IMR-90 (cell line): ENCODE measurements around the gene GOLGA8K. TPM values are rescaled to one million over a fixed set of nuclear protein-coding genes. Genes with fewer than 3 reads are reported as not detected.
"Not testable (repeated sequence)": the region's sequence is repeated elsewhere in the genome, so short reads cannot be mapped to it uniquely, and the experiment has no call there.

Experiments used
- ATAC-seq: fragments of 200-7000 bp; cut with Tn5 transposase; 2 replicates; pipeline ENCODE4 v1.9.1; 2020; ENCODE audit warnings: low read depth, mild to moderate bottlenecking, moderate library complexity
- Bru-seq: library from RNA; stranded (reverse); fragments of 400-500 nt; gene quantifications from one replicate; lab custom pipeline; 2021; lab: Mats Ljungman, UMichigan
- BruChase-seq, 2 experiments: library from RNA; stranded (reverse); fragments of 400-500 nt; gene quantifications; one replicate each; lab custom pipeline; 2021; lab: Mats Ljungman, UMichigan
- BruUV-seq: library from RNA; stranded (reverse); fragments of 400-500 nt; replicated peaks from 2 replicates; lab custom pipeline; 2021; lab: Mats Ljungman, UMichigan
- CTCF ChIA-PET: fragments of 300-600 bp; formaldehyde crosslinking; extraction: SDS; loops from one replicate; lab custom pipeline; 2021; ENCODE audit warnings: antibody characterized with exemption; lab: Yijun Ruan, JAX
- POLR2A ChIA-PET: fragments of 300-600 bp; sonication (Branson Sonifier 250); formaldehyde crosslinking; loops from one replicate; lab custom pipeline; 2022; ENCODE audit warnings: antibody characterized with exemption; ENCODE audit not compliant: unreplicated experiment; lab: Charles Lee
- DNase-seq: peaks from one replicate; pipeline ENCODE4 v3.0.0; 2013
- H2AFZ ChIP-seq: replicated peaks from 2 replicates; pipeline ENCODE3; 2013; ENCODE audit warnings: low read length, mild to moderate bottlenecking; ENCODE audit not compliant: poor library complexity
- H2AK5ac ChIP-seq: 2 replicates; pipeline ENCODE4 v1.6.1; 2013; ENCODE audit warnings: low read depth, low read length, inconsistent platforms
- H2AK9ac ChIP-seq: replicated peaks from 2 replicates; pipeline ENCODE3; 2013; ENCODE audit warnings: mild to moderate bottlenecking, low read depth, low read length, moderate library complexity; ENCODE audit not compliant: poor library complexity
- H2BK120ac ChIP-seq: 2 replicates; pipeline ENCODE4 v1.6.1; 2013; ENCODE audit warnings: low read depth, low read length, inconsistent platforms
- H2BK15ac ChIP-seq: 3 replicates; pipeline ENCODE4 v1.6.1; 2013; ENCODE audit warnings: low read depth, low read length, inconsistent platforms
- H2BK20ac ChIP-seq: 2 replicates; pipeline ENCODE4 v1.6.1; 2013; ENCODE audit warnings: low read depth, mild to moderate bottlenecking, inconsistent platforms, low read length, moderate library complexity
- H2BK5ac ChIP-seq: 2 replicates; pipeline ENCODE4 v1.6.1; 2013; ENCODE audit warnings: mild to moderate bottlenecking, low read depth, low read length, inconsistent platforms; ENCODE audit not compliant: poor library complexity, severe bottlenecking
- H3K14ac ChIP-seq: replicated peaks from 2 replicates; pipeline ENCODE4 v1.6.1; 2013; ENCODE audit warnings: low read depth, low read length, inconsistent platforms
- H3K18ac ChIP-seq: 2 replicates; pipeline ENCODE4 v1.6.1; 2013; ENCODE audit warnings: low read depth, low read length, control low read depth
- H3K23ac ChIP-seq: 2 replicates; pipeline ENCODE4 v1.6.1; 2013; ENCODE audit warnings: low read depth, low read length, inconsistent platforms
- H3K27ac ChIP-seq: 2 replicates; pipeline ENCODE4 v1.5.1; 2013; ENCODE audit warnings: mild to moderate bottlenecking, control low read depth, low read length; ENCODE audit not compliant: insufficient read depth
- H3K27me3 ChIP-seq: 2 replicates; pipeline ENCODE4 v1.6.1; 2013; ENCODE audit warnings: low read length; ENCODE audit not compliant: control insufficient read depth, insufficient read depth
- H3K36me3 ChIP-seq: 2 replicates; pipeline ENCODE4 v1.6.1; 2013; ENCODE audit warnings: low read length, mixed read lengths; ENCODE audit not compliant: control insufficient read depth, insufficient read depth
- H3K4ac ChIP-seq: 2 replicates; pipeline ENCODE4 v1.6.1; 2013; ENCODE audit warnings: low read depth, low read length, inconsistent platforms
- H3K4me1 ChIP-seq: 2 replicates; pipeline ENCODE4 v1.6.1; 2013; ENCODE audit warnings: low read length, mixed read lengths; ENCODE audit not compliant: control insufficient read depth, insufficient read depth
- H3K4me2 ChIP-seq: 2 replicates; pipeline ENCODE4 v1.6.1; 2013; ENCODE audit warnings: low read depth, mild to moderate bottlenecking, control low read depth, low read length, moderate library complexity
- H3K4me3 ChIP-seq: 2 replicates; pipeline ENCODE4 v1.5.1; 2013; ENCODE audit warnings: low read depth, mild to moderate bottlenecking, control low read depth, low read length, moderate library complexity; ENCODE audit not compliant: insufficient read depth
- H3K56ac ChIP-seq: 2 replicates; pipeline ENCODE4 v1.6.1; 2013; ENCODE audit warnings: low read length, inconsistent platforms; ENCODE audit not compliant: insufficient read depth; ENCODE audit errors: extremely low read depth
- H3K79me1 ChIP-seq, 2 experiments: 2 replicates each; pipeline ENCODE4 v1.6.1; 2013; ENCODE audit warnings: low read length in 2 of 2, inconsistent platforms in 1 of 2, low read depth in 1 of 2
- H3K9ac ChIP-seq: 2 replicates; pipeline ENCODE4 v1.6.1; 2013; ENCODE audit warnings: low read depth, low read length, control low read depth
- H3K9me1 ChIP-seq: 2 replicates; pipeline ENCODE4 v1.6.1; 2013; ENCODE audit warnings: low read length, inconsistent platforms; ENCODE audit not compliant: insufficient read depth
- H3K9me3 ChIP-seq: 2 replicates; pipeline ENCODE4 v1.6.1; 2013; ENCODE audit warnings: low read length; ENCODE audit not compliant: control insufficient read depth, insufficient read depth
- H4K20me1 ChIP-seq: 2 replicates; pipeline ENCODE4 v1.6.1; 2013; ENCODE audit warnings: low read length, inconsistent platforms; ENCODE audit not compliant: insufficient read depth
- H4K5ac ChIP-seq: 2 replicates; pipeline ENCODE4 v1.6.1; 2013; ENCODE audit warnings: mild to moderate bottlenecking, low read depth, low read length, control low read depth
- H4K8ac ChIP-seq, 2 experiments: 2 replicates each; pipeline ENCODE4 v1.6.1; 2013; ENCODE audit warnings: low read depth in 2 of 2, low read length in 2 of 2, control low read depth in 1 of 2, inconsistent platforms in 1 of 2
- H4K91ac ChIP-seq: 2 replicates; pipeline ENCODE4 v1.6.1; 2013; ENCODE audit warnings: low read depth, low read length, inconsistent platforms; ENCODE audit not compliant: insufficient read depth
- WGBS, 2 experiments: methylation state at CpG; one replicate each; pipeline versions ENCODE4 v1.1.5 to v1.1.7; 2013; ENCODE audit warnings: missing lambda C conversion rate in 2 of 2; ENCODE audit not compliant: insufficient read length in 1 of 2; ENCODE audit errors: extremely low coverage in 2 of 2; 5-methylcytosine and 5-hydroxymethylcytosine counted together
- dilution Hi-C: fragments of 300-500 bp; cut with HindIII; formaldehyde crosslinking; loops from one replicate; pipeline ENCODE4 v1.14.3; 2018; ENCODE audit warnings: low sequenced_read_pairs; ENCODE audit not compliant: unreplicated experiment
- in situ Hi-C: fragments of 300-500 bp; cut with MboI; formaldehyde crosslinking; loops from 3 replicates; pipeline ENCODE4 v1.14.3; 2019; ENCODE audit warnings: low sequenced_read_pairs, inconsistent platforms, mixed read lengths
- intact Hi-C: fragments of 100-400 bp; cut with micrococcal nuclease; formaldehyde crosslinking; loops from 2 replicates; pipeline ENCODE4 v1.10.0; 2022
- long read RNA-seq: library from polyadenylated mRNA; unstranded; transcript quantifications from one replicate; pipeline ENCODE4 v2.0.0, GENCODE V29; 2021; ENCODE audit not compliant: unreplicated experiment
- polyA plus RNA-seq, 3 experiments: library from polyadenylated mRNA; depleted of rRNA; stranded (reverse); fragments of >200 nt; gene quantifications; 2 replicates each; pipeline ENCODE4 v1.2.3, GENCODE V29; 2012; ENCODE audit warnings: low replicate concordance in 1 of 3
- total RNA-seq: library from RNA; depleted of rRNA; stranded (reverse); fragments of >200 nt; gene quantifications from 2 replicates; pipeline ENCODE4 v1.2.3, GENCODE V29; 2012; rRNA removed

The GOLGA8K gene
- not detected in 2 replicates for total RNA-seq
- not detected in 2 replicates for polyA plus RNA-seq (2012; rRNA removed)
- polyA plus RNA-seq (2012; cell fraction: cytosol; rRNA removed) = not detected in 2 replicates
- polyA plus RNA-seq (2012; cell fraction: nucleus; rRNA removed; ENCODE audit: low replicate concordance) = 0.09 TPM in 1 of 2 replicates, not detected in the other
- Bru-seq, nascent RNA = percentile 26 among the genes with signal in this experiment
- BruChase-seq, experiment 1, labeled RNA remaining after a 6-hour chase = percentile 25 among the genes with signal in this experiment
- BruChase-seq, experiment 2, labeled RNA remaining after a 2-hour chase = percentile 18 among the genes with signal in this experiment
- long read RNA-seq = 0 reads

DNA sequence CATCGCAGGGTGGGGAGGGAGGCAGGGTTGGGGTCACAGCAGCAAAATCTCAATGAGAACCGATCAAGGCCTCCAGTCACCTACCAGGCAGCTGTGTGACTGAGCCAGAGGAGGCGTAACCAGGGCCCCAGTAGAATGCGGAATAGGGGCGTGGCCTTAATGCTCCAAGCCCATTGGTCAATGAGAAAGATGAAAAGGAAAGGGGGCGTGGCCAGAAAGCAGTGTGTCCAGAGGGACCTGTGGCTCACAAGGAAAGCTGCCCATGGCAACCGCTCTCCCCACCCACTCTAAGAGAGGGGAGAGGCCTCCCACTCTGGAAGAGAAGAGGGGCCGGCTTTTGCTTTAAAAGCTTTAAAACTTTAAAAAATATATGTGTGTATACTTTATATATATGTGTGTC lies at the start of gene GOLGA8K:
Gene GOLGA8K (minus strand): TSS at position 101 of the 400 bp plus-strand sequence. CDS start 98 bp downstream, at position 3.
- H3K4me1 ChIP-seq, POLR2A ChIA-PET, in situ Hi-C loops, H3K18ac ChIP-seq, CTCF ChIA-PET, H2AK9ac ChIP-seq, BruUV-seq, dilution Hi-C loops, H2AFZ ChIP-seq, H3K9me3 ChIP-seq, H3K27ac ChIP-seq, H4K5ac ChIP-seq, H2BK15ac ChIP-seq, H2BK120ac ChIP-seq, H3K56ac ChIP-seq, H2BK20ac ChIP-seq, H3K14ac ChIP-seq, H3K23ac ChIP-seq, H3K27me3 ChIP-seq, H3K9ac ChIP-seq, H4K20me1 ChIP-seq, DNase-seq, H2BK5ac ChIP-seq, H2AK5ac ChIP-seq, H3K4me3 ChIP-seq, intact Hi-C loops, H3K79me1 ChIP-seq, H4K91ac ChIP-seq, H3K36me3 ChIP-seq, H4K8ac ChIP-seq, ATAC-seq, H3K4me2 ChIP-seq, H3K9me1 ChIP-seq, H3K4ac ChIP-seq: not testable (repeated sequence)
- WGBS, 2 experiments = no CpG with 5 or more reads among the region's 8 CpGs

GRCh38 chr15:32440445-32440977 lies 37.4 kb upstream of the GOLGA8K start:
- H3K4me3 ChIP-seq, H2BK20ac ChIP-seq, DNase-seq, H3K18ac ChIP-seq, dilution Hi-C loops, intact Hi-C loops, H3K27me3 ChIP-seq, H3K36me3 ChIP-seq, H3K27ac ChIP-seq, H2AK5ac ChIP-seq, H3K9me1 ChIP-seq, H3K9me3 ChIP-seq, BruUV-seq, H2AK9ac ChIP-seq, H4K5ac ChIP-seq, in situ Hi-C loops, H3K4ac ChIP-seq, CTCF ChIA-PET, H4K91ac ChIP-seq, H4K20me1 ChIP-seq, H3K4me2 ChIP-seq, H2AFZ ChIP-seq, H3K4me1 ChIP-seq, H3K23ac ChIP-seq, H3K14ac ChIP-seq, H2BK5ac ChIP-seq, H4K8ac ChIP-seq, H3K79me1 ChIP-seq, H3K9ac ChIP-seq, H3K56ac ChIP-seq, H2BK120ac ChIP-seq, POLR2A ChIA-PET, H2BK15ac ChIP-seq: not testable (repeated sequence)
- WGBS, 2 experiments = no CpG with 5 or more reads among the region's 12 CpGs
- ATAC-seq = peak; percentile 78
